ENCODE data around the gene MEGF8. TPM values are rescaled to one million over a fixed set of nuclear protein-coding genes. Genes with fewer than 3 reads are reported as not detected.

The MEGF8 gene
- total RNA-seq, 1 experiment from 2014 or later = 7.7 TPM

DNA sequence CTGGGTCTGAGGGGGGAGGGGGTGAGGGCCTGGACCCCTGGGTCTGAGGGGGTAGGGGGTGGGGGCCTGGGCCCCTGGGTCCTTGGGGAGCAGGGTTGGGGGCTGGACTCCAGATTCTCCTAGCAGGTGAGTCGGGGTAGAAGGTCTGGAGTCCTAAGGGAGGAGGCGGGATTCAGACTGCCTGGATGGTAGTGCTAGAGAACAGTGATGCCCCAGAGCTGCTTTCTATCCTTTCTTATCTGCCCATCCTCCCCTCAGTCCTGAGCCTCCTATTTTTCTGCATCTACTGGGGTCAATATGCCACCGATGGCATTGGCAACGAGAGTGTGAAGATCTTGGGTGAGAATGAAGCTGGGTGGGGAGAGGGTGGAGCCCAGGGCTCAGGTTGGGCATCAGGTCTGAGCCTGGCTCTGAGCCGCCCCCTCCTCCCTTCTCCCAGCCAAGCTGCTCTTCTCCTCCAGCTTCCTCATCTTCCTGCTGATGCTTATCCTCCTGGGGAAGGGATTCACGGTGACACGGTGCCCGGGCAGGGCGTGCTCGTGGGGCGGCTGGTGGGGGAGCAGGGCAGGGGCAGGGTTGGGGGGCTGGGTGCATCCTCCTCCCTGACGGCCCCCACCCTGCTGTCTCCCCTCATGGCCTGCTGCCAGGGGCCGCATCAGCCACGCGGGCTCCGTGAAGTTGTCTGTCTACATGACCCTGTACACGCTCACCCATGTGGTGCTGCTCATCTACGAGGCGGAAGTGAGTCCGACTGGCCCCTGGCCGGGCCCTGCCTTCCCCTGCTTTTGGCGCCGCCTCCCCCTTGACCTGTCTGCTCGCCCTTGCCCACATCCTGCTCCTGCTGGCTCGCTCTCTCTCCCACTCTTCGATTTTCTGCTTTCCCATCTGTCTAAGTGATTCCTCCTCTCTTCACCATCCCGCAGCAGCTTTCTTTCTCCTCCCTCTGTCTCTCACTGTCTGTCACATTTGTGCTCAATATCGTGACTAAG is 8.9 kb upstream of the MEGF8 start:
- Histone ChIP-seq H3K4me3 (ENCODE audit: low read length) (no peak overlapping the region), H3K9ac (ENCODE audit: low read length) (no peak overlapping the region), H3K9me3 (ENCODE audit: low read length) (no peaks in the 10 kb centered on the region), H4K20me1 (ENCODE audit: low read length) (no peaks in the 10 kb centered on the region), H3K36me3 (ENCODE audit: low read depth, low read length) (no peaks in the 10 kb centered on the region), H2AFZ (ENCODE audit: low read length) (no peak overlapping the region), H3F3A (ENCODE audit: low read length, unreplicated experiment) (no peaks in the 10 kb centered on the region), H3K27me3 (ENCODE audit: low read length) (no peaks in the 10 kb centered on the region), H3K4me2 (ENCODE audit: low read length) (no peak overlapping the region), H3K9me2 (replicated peaks; ENCODE audit: low read length) (no peaks in the 10 kb centered on the region), H3K4me1 (ENCODE audit: insufficient read depth, low read length) (no peaks in the 10 kb centered on the region), H3K79me2 (ENCODE audit: low read length) (no peaks in the 10 kb centered on the region), H3K27ac (ENCODE audit: low read length) (no peak overlapping the region)
- intact Hi-C loops (cut with micrococcal nuclease) = no loop called here
- TF ChIP-seq, protein P1, sequence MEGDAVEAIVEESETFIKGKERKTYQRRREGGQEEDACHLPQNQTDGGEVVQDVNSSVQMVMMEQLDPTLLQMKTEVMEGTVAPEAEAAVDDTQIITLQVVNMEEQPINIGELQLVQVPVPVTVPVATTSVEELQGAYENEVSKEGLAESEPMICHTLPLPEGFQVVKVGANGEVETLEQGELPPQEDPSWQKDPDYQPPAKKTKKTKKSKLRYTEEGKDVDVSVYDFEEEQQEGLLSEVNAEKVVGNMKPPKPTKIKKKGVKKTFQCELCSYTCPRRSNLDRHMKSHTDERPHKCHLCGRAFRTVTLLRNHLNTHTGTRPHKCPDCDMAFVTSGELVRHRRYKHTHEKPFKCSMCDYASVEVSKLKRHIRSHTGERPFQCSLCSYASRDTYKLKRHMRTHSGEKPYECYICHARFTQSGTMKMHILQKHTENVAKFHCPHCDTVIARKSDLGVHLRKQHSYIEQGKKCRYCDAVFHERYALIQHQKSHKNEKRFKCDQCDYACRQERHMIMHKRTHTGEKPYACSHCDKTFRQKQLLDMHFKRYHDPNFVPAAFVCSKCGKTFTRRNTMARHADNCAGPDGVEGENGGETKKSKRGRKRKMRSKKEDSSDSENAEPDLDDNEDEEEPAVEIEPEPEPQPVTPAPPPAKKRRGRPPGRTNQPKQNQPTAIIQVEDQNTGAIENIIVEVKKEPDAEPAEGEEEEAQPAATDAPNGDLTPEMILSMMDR (conservative IDR thresholded peaks at IDR 0.05; ENCODE audit: low read depth, low read length) = no peak
- TF ChIP-seq EZH2phosphoT487 (IDR thresholded peaks at IDR 0.05; ENCODE audit: borderline replicate concordance, low read length) = no peak
- no peak for TF ChIP-seq EZH2 (IDR thresholded peaks at IDR 0.05; ENCODE audit: low read length, unreplicated experiment)
- BruUV-seq (replicated peaks) = no TSS peak
- ChIA-PET POLR2A (ENCODE audit: unreplicated experiment) (no interaction called here), CTCF (no interaction called here)
- DNase-seq (no peak), ATAC-seq (no peak)

DNA sequence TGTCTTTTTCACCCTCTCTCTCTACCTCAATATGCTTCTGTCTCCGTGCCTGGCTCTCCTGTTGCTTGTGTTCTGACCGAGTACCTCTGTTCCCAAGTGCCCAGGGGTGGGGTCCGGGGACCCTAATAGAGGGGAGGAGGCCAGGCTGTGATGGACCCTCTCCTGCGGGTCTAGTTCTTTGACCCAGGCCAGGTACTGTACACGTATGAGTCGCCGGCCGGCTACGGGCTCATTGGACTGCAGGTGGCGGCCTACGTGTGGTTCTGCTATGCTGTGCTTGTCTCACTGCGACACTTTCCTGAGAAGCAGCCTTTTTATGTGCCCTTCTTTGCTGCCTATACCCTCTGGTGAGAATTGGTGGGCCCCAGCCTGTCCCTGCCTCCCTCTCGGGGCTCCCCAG is 7.9 kb upstream of the MEGF8 start:
- no peak overlapping the region for H3K9ac ChIP-seq (ENCODE audit: low read length)
- no peak for DNase-seq
- no peak overlapping the region for H3K4me2 ChIP-seq (ENCODE audit: low read length)
- intact Hi-C loops (cut with micrococcal nuclease) = no loop called here
- no peak for ATAC-seq
- no peaks in the 10 kb centered on the region for H3K27me3 ChIP-seq (ENCODE audit: low read length)
- H3K4me1 ChIP-seq (ENCODE audit: insufficient read depth, low read length) = no peaks in the 10 kb centered on the region
- H4K20me1 ChIP-seq (ENCODE audit: low read length) = no peaks in the 10 kb centered on the region
- H3F3A ChIP-seq (ENCODE audit: low read length, unreplicated experiment) = no peaks in the 10 kb centered on the region
- H3K79me2 ChIP-seq (ENCODE audit: low read length) = no peaks in the 10 kb centered on the region
- no peaks in the 10 kb centered on the region for H3K9me3 ChIP-seq (ENCODE audit: low read length)
- no peak for TF ChIP-seq EZH2 (IDR thresholded peaks at IDR 0.05; ENCODE audit: low read length, unreplicated experiment)
- TF ChIP-seq EZH2phosphoT487 (IDR thresholded peaks at IDR 0.05; ENCODE audit: borderline replicate concordance, low read length) = no peak
- TF ChIP-seq, protein P1 (conservative IDR thresholded peaks at IDR 0.05; ENCODE audit: low read depth, low read length) = no peak
- POLR2A ChIA-PET (ENCODE audit: unreplicated experiment) = no interaction called here
- no TSS peak for BruUV-seq (replicated peaks)
- H3K9me2 ChIP-seq (replicated peaks; ENCODE audit: low read length) = no peaks in the 10 kb centered on the region
- no peak overlapping the region for H2AFZ ChIP-seq (ENCODE audit: low read length)
- CTCF ChIA-PET = no interaction called here
- H3K27ac ChIP-seq (ENCODE audit: low read length) = no peak overlapping the region
- no peaks in the 10 kb centered on the region for H3K36me3 ChIP-seq (ENCODE audit: low read depth, low read length)
- H3K4me3 ChIP-seq (ENCODE audit: low read length) = no peak overlapping the region

DNA sequence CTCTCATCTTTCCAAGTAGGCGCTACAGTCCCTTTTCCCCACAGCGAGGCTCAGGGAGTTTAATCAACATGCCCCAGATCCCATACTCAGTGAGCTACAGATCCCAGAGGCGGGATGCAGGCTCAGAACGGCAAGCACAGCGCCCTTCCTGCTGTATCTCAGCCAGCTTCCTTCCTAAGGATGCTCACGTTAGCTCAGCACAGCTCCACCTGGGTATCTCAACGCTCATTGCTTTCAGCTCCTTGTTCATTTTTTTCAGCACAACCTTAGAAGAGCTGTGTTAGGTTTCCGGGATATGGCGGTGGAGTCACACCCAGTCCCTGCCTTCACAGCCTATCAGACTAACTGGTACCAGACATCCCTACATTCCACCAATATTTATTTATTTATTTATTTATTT is 3.1 kb upstream of the MEGF8 start:
- no peaks in the 10 kb centered on the region for H3K36me3 ChIP-seq (ENCODE audit: low read depth, low read length)
- no peaks in the 10 kb centered on the region for H3F3A ChIP-seq (ENCODE audit: low read length, unreplicated experiment)

More for the DNA sequence above, 3.1 kb upstream of the MEGF8 start:
- intact Hi-C loops (cut with micrococcal nuclease) = no loop called here
- ATAC-seq (no peak), DNase-seq (no peak)
- H3K4me2 ChIP-seq (ENCODE audit: low read length) = no peak overlapping the region
- no peak overlapping the region for H3K4me3 ChIP-seq (ENCODE audit: low read length)
- TF ChIP-seq, protein P1 (conservative IDR thresholded peaks at IDR 0.05; ENCODE audit: low read depth, low read length) = no peak
- TF ChIP-seq EZH2 (IDR thresholded peaks at IDR 0.05; ENCODE audit: low read length, unreplicated experiment) (no peak), EZH2phosphoT487 (IDR thresholded peaks at IDR 0.05; ENCODE audit: borderline replicate concordance, low read length) (no peak)
- H3K27ac ChIP-seq (ENCODE audit: low read length) = no peak overlapping the region
- H3K79me2 ChIP-seq (ENCODE audit: low read length) = peaks cover 17% of the 10 kb centered on the region
- no peaks in the 10 kb centered on the region for H3K27me3 ChIP-seq (ENCODE audit: low read length)
- peaks cover 8% of the 10 kb centered on the region for H3K4me1 ChIP-seq (ENCODE audit: insufficient read depth, low read length)
- ChIA-PET POLR2A (ENCODE audit: unreplicated experiment) (no interaction called here), CTCF (no interaction called here)
- BruUV-seq (replicated peaks) = no TSS peak
- H3K9me2 ChIP-seq (replicated peaks; ENCODE audit: low read length) = no peaks in the 10 kb centered on the region
- no peak overlapping the region for H3K9ac ChIP-seq (ENCODE audit: low read length)
- no peaks in the 10 kb centered on the region for H4K20me1 ChIP-seq (ENCODE audit: low read length)
- no peaks in the 10 kb centered on the region for H3K9me3 ChIP-seq (ENCODE audit: low read length)
- no peak overlapping the region for H2AFZ ChIP-seq (ENCODE audit: low read length)
